Suppressor macrophage treated with lipopolysaccharide for 1 hour (primary cell): ENCODE data around the gene KCND1.
A peak's percentile ranks its signal among the peaks of the same experiment; 100 is the strongest.
"Not testable (repeated sequence)": the region's sequence is repeated elsewhere in the genome, so short reads cannot be mapped to it uniquely, and the experiment has no call there.

Source experiments
- DNase-seq, 3 donors: peaks; one replicate each; pipeline ENCODE4 v3.0.0-alpha.2; 2020 to 2022

Gene KCND1

GRCh38 chrX:48971249-48972219, at the start of gene KCND1:
Gene KCND1 (minus strand): TSS chrX:48971844. CDS start chrX:48970271, 1,573 bp downstream.
- no peak for DNase-seq

- no peak for DNase-seq
Measured at GRCh38 chrX:49019599-49020249, 48.1 kb upstream of the KCND1 start.

- no peak for DNase-seq
Measured at GRCh38 chrX:49019050-49019449, 47.4 kb upstream of the KCND1 start.

GRCh38 chrX:49003696-49004095, 32.1 kb upstream of the KCND1 start:
- no peak for DNase-seq

- peak; percentile 89 to 92 (median 92) for DNase-seq
Measured at GRCh38 chrX:49002091-49002935, 30.7 kb upstream of the KCND1 start, which contains the start of gene GRIPAP1. Gene GRIPAP1 (minus strand): TSS chrX:49002264. CDS start chrX:49002229, 35 bp downstream.

- peak; percentile 77 to 88 (median 87) for DNase-seq
Measured at GRCh38 chrX:49001521-49002090, 30.0 kb upstream of the KCND1 start.

GRCh38 chrX:49000636-49001035, 29.0 kb upstream of the KCND1 start:
- DNase-seq, result peak; percentile 35 to 58 (median 36)

- no peak for DNase-seq
Measured at GRCh38 chrX:48999030-48999429, 27.4 kb upstream of the KCND1 start.

- DNase-seq, result peak; percentile 7 to 22 (median 22)
Measured at GRCh38 chrX:48998391-48998790, 26.7 kb upstream of the KCND1 start.

- no peak for DNase-seq
Measured at GRCh38 chrX:48997865-48998264, 26.2 kb upstream of the KCND1 start.

- DNase-seq, result no peak
Measured at GRCh38 chrX:48997455-48997854, 25.8 kb upstream of the KCND1 start.

- DNase-seq, result no peak
Measured at GRCh38 chrX:48996969-48997368, 25.3 kb upstream of the KCND1 start.

GRCh38 chrX:48992341-48992740, 20.7 kb upstream of the KCND1 start:
- DNase-seq, result no peak

GRCh38 chrX:48989483-48989882, 17.8 kb upstream of the KCND1 start:
- DNase-seq, result no peak

- DNase-seq, result no peak
Measured at GRCh38 chrX:48983896-48984295, 12.3 kb upstream of the KCND1 start.

- DNase-seq, result no peak
Measured at GRCh38 chrX:48983081-48983480, 11.4 kb upstream of the KCND1 start.

- no peak for DNase-seq
Measured at GRCh38 chrX:48981178-48981577, 9.5 kb upstream of the KCND1 start.

- DNase-seq, result not testable (repeated sequence)
Measured at GRCh38 chrX:48980341-48980740, 8.7 kb upstream of the KCND1 start.

- no peak for DNase-seq
Measured at GRCh38 chrX:48978226-48978625, 6.6 kb upstream of the KCND1 start.

GRCh38 chrX:48976086-48976485, 4.4 kb upstream of the KCND1 start:
- DNase-seq, result no peak

- DNase-seq, result no peak
Measured at GRCh38 chrX:48975541-48975940, 3.9 kb upstream of the KCND1 start.

- DNase-seq, result no peak
Measured at GRCh38 chrX:48975041-48975440, 3.4 kb upstream of the KCND1 start.

GRCh38 chrX:48974574-48974973, 2.9 kb upstream of the KCND1 start:
- no peak for DNase-seq
